GM12878 (cell line): ENCODE data around the gene SIX3. TPM values are rescaled to one million over a fixed set of nuclear protein-coding genes. Genes with fewer than 3 reads are reported as not detected.

ENCODE experiments used
- ATAC-seq: fragments of 200-7000 bp; cut with Tn5 transposase; 3 replicates; pipeline ENCODE4 v1.9.1; 2020; ENCODE audit warnings: mild to moderate bottlenecking, moderate library complexity
- BruUV-seq: library from RNA; stranded (reverse); fragments of 400-500 nt; replicated peaks from 2 replicates; lab custom pipeline; 2021; lab: Mats Ljungman, UMichigan
- CTCF ChIA-PET: fragments of 300-600 bp; sonication (Branson Sonifier 250); formaldehyde crosslinking; extraction: SDS; loops from one replicate; lab custom pipeline; 2021; ENCODE audit warnings: inconsistent platforms; lab: Yijun Ruan, JAX
- POLR2A ChIA-PET: fragments of 350-600 bp; formaldehyde crosslinking; extraction: SDS; loops from one replicate; lab custom pipeline; 2021; ENCODE audit warnings: inconsistent platforms; lab: Charles Lee
- RAD21 ChIA-PET: fragments of 300-600 bp; sonication (Branson Sonifier 250); formaldehyde crosslinking; loops from one replicate; lab custom pipeline; 2023; ENCODE audit warnings: antibody characterized with exemption; ENCODE audit not compliant: unreplicated experiment; lab: Charles Lee
- SMC1A ChIA-PET: fragments of 300-600 bp; sonication (Branson Sonifier 250); formaldehyde crosslinking; loops from one replicate; lab custom pipeline; 2023; ENCODE audit not compliant: unreplicated experiment, uncharacterized antibody; lab: Charles Lee
- DNase-seq: peaks from one replicate; pipeline ENCODE4 v3.0.0-alpha.2; 2011; ENCODE audit warnings: low read depth, low spot score
- FAIRE-seq: peaks from 3 replicates; lab custom pipeline; 2011; peaks lifted over from hg19 to GRCh38; lab: Jason Lieb, UNC
- H2AFZ ChIP-seq: 2 replicates; pipeline ENCODE4 v1.6.0; 2011; ENCODE audit warnings: low read depth, low read length, control low read depth; ENCODE audit not compliant: control insufficient read depth
- H3K27ac ChIP-seq: 2 replicates; pipeline ENCODE4 v1.5.1; 2011; ENCODE audit warnings: control low read depth; ENCODE audit not compliant: control insufficient read depth, insufficient read depth
- H3K27me3 ChIP-seq, 2 experiments: replicated peaks in 1 of 2; 2 replicates each; pipeline versions ENCODE4 v1.6.0 to v1.6.1; 2011; ENCODE audit warnings: low read length in 1 of 2; ENCODE audit not compliant: control insufficient read depth in 2 of 2, insufficient read depth in 2 of 2
- H3K36me3 ChIP-seq, 2 experiments: 2 replicates each; pipeline ENCODE4 v1.5.1; 2011; ENCODE audit warnings: low read length in 1 of 2; ENCODE audit not compliant: control insufficient read depth in 2 of 2, insufficient read depth in 2 of 2
- H3K4me1 ChIP-seq: 2 replicates; pipeline ENCODE4 v1.6.1; 2011; ENCODE audit warnings: mild to moderate bottlenecking, low read length, moderate library complexity, mixed read lengths; ENCODE audit not compliant: control insufficient read depth, insufficient read depth
- H3K4me2 ChIP-seq: 2 replicates; pipeline ENCODE4 v1.6.0; 2011; ENCODE audit warnings: control low read depth; ENCODE audit not compliant: control insufficient read depth, insufficient read depth
- H3K4me3 ChIP-seq: fragments of 200-600 bp; sonication (generic); 2 replicates; pipeline ENCODE4 v1.5.1; 2016
- H3K79me2 ChIP-seq: 2 replicates; pipeline ENCODE4 v1.6.0; 2011; ENCODE audit warnings: low read length; ENCODE audit not compliant: control insufficient read depth, insufficient read depth
- H3K9ac ChIP-seq: 2 replicates; pipeline ENCODE4 v1.8.0; 2011; ENCODE audit warnings: low read length, control low read depth, mixed read lengths; ENCODE audit not compliant: control insufficient read depth, insufficient read depth
- H3K9me3 ChIP-seq: replicated peaks from 3 replicates; pipeline ENCODE4 v1.5.1; 2011; ENCODE audit warnings: mild to moderate bottlenecking, low read length; ENCODE audit not compliant: control insufficient read depth, insufficient read depth
- H4K20me1 ChIP-seq: 2 replicates; pipeline ENCODE4 v1.6.0; 2011; ENCODE audit not compliant: control insufficient read depth, insufficient read depth
- BHLHE40 ChIP-seq, 2 experiments: fragments of 450-650 bp in 1 of 2; IDR thresholded peaks; 2 replicates each; pipeline ENCODE4 v1.6.1; 2011 to 2017; ENCODE audit warnings: low read depth in 2 of 2, borderline replicate concordance in 1 of 2, improper control_type of control experiment in 1 of 2, low read length in 1 of 2, mild to moderate bottlenecking in 1 of 2
- BRCA1 ChIP-seq: IDR thresholded peaks from 2 replicates; pipeline ENCODE4 v1.6.1; 2011; ENCODE audit warnings: low read depth, low read length, improper control_type of control experiment
- E2F4 ChIP-seq: IDR thresholded peaks from 2 replicates; pipeline ENCODE4 v1.6.1; 2012; ENCODE audit warnings: low read depth, low read length, improper control_type of control experiment
- ESRRA ChIP-seq: IDR thresholded peaks from 2 replicates; pipeline ENCODE4 v1.6.1; 2012; ENCODE audit warnings: mild to moderate bottlenecking, low read length, improper control_type of control experiment
- IKZF1 ChIP-seq: fragments of 450-650 bp; conservative IDR thresholded peaks from 2 replicates; pipeline ENCODE4 v1.6.1; 2017; ENCODE audit warnings: antibody characterized with exemption, mild to moderate bottlenecking
- JUND ChIP-seq: IDR thresholded peaks from 2 replicates; pipeline ENCODE4 v1.6.1; 2012; ENCODE audit warnings: low read depth, mild to moderate bottlenecking, low read length, improper control_type of control experiment, moderate library complexity
- PML ChIP-seq: IDR thresholded peaks from 2 replicates; pipeline ENCODE4 v1.6.1; 2012; ENCODE audit warnings: low read length, inconsistent platforms
- POLR2AphosphoS5 ChIP-seq: IDR thresholded peaks from 2 replicates; pipeline ENCODE4 v1.6.1; 2011; ENCODE audit warnings: mild to moderate bottlenecking, low read length, inconsistent platforms
- RAD21 ChIP-seq: IDR thresholded peaks from 2 replicates; pipeline ENCODE4 v1.6.1; 2011; ENCODE audit warnings: mild to moderate bottlenecking, low read depth, low read length, moderate library complexity; ENCODE audit not compliant: insufficient read depth
- SREBF1 ChIP-seq: IDR thresholded peaks from 2 replicates; pipeline ENCODE4 v1.6.1; 2012; ENCODE audit warnings: mild to moderate bottlenecking, low read length
- USF2 ChIP-seq: IDR thresholded peaks from 2 replicates; pipeline ENCODE4 v1.6.1; 2011; ENCODE audit warnings: low read depth, low read length, improper control_type of control experiment, borderline replicate concordance
- WRNIP1 ChIP-seq: IDR thresholded peaks from 2 replicates; pipeline ENCODE4 v1.6.1; 2011; ENCODE audit warnings: low read depth, low read length, improper control_type of control experiment, borderline replicate concordance
- WGBS: methylation state at CpG from one replicate; pipeline ENCODE4 v1.1.6; 2016; ENCODE audit warnings: low lambda C conversion rate; ENCODE audit not compliant: insufficient replicate concordance, insufficient coverage; ENCODE audit errors: missing lambda C conversion rate; 5-methylcytosine and 5-hydroxymethylcytosine counted together
- in situ Hi-C: fragments of 300-500 bp; cut with MboI; formaldehyde crosslinking; loops from 9 replicates; pipeline ENCODE4 v1.14.3; 2018; ENCODE audit warnings: mixed read lengths
- intact Hi-C: fragments of 100-400 bp; cut with micrococcal nuclease; formaldehyde crosslinking; loops from one replicate; pipeline ENCODE4 v1.14.2; 2022; ENCODE audit not compliant: unreplicated experiment
- polyA plus RNA-seq, 11 experiments: library from polyadenylated mRNA; depleted of rRNA in 4 of 11; unstranded in 6 of 11; stranded (reverse) in 5 of 11; fragments of >200 nt; fragmentation: Nextera tagmentation in 4 of 11; fragmentation: Illumina TruSeq in 1 of 11; extraction: Ambion mirVana in 4 of 11; extraction: Trizol in 1 of 11; gene quantifications; 1 replicate in 1 of 11; 2 replicates in 10 of 11; pipeline versions ENCODE4 v1.2.1 to v1.2.3, GENCODE V29; 2011 to 2016; ENCODE audit warnings: inconsistent platforms in 2 of 11, missing spikeins in 2 of 11, low read depth in 1 of 11
- total RNA-seq, 4 experiments: library from RNA; depleted of rRNA in 3 of 4; stranded (reverse); fragments of >200 nt in 3 of 4; fragmentation: Illumina TruSeq in 1 of 4; extraction: Trizol in 1 of 4; gene quantifications; 2 replicates each; pipeline versions ENCODE4 v1.2.1 to v1.2.3, GENCODE V29; 2013 to 2021

SIX3 gene
- total and polyA plus RNA-seq, 10 of the 15 experiments (the other 5 are each of a cell fraction or from before 2014, with no cell fraction given), result 0.05 to 0.42 (median 0.13) TPM; not detected in 4

GRCh38 chr2:44954447-44954888, 13.0 kb downstream of the SIX3 start:
- FAIRE-seq, result no peak
- no peak overlapping the region for H3K27ac ChIP-seq
- H3K4me3 ChIP-seq, result no peak overlapping the region
- ChIA-PET POLR2A (no interaction called here), SMC1A (interaction anchor here (0.6 to 6.2 kb wide), 26 partner anchors 117 to 981 kb away, joined by 3 to 130 read pairs (median 4); no protein-coding TSS in a partner anchor), RAD21 (interaction anchor here (0.5 to 6.4 kb wide), 28 partner anchors 9 to 911 kb away, joined by 3 to 121 read pairs (median 6); no protein-coding TSS in a partner anchor), CTCF (interaction anchor here (0.6 to 11.2 kb wide), 41 partner anchors 10 to 911 kb away, joined by 3 to 321 read pairs (median 5); partner anchors contain the start of genes CAMKMT and PREPL)
- in situ Hi-C loops, result loop anchor here (10.0 kb wide), 3 partner anchors 400 to 910 kb away; no protein-coding TSS in a partner anchor
- H3K27me3 ChIP-seq, result peaks cover 6 to 24% of the 10 kb centered on the region in 2 experiments
- intact Hi-C loops, result loop anchor here (2.0 to 10.0 kb wide), 2 partner anchors 240 to 710 kb away; no protein-coding TSS in a partner anchor
- H3K4me1 ChIP-seq, result peaks cover 6% of the 10 kb centered on the region
- no TSS peak for BruUV-seq
- no peaks in the 10 kb centered on the region; the same call in 1 of the 2 replicates for H4K20me1 ChIP-seq
- H3K79me2 ChIP-seq, result no peaks in the 10 kb centered on the region
- no peak overlapping the region for H3K9ac ChIP-seq
- H3K4me2 ChIP-seq, result no peak overlapping the region; the same call in 1 of the 2 replicates
- DNase-seq, result no peak
- 49% methylated on average over 25 of the region's 25 CpGs for WGBS
- ATAC-seq, result no peak
- H2AFZ ChIP-seq, result no peak overlapping the region
- H3K9me3 ChIP-seq, result no peaks in the 10 kb centered on the region; the same call in 2 of the 3 replicates
- TF ChIP-seq BHLHE40 (IDR thresholded peaks at IDR 0.05; ENCODE audit: borderline replicate concordance in 1 of 2, low read depth in 2 of 2, low read length in 1 of 2), result peak in 1 of 2 experiments; percentile 22; a peak in 1 of 4 replicates
- no peak for TF ChIP-seq PML
- TF ChIP-seq, all 136 proteins: peak for 1
- H3K36me3 ChIP-seq, result no peaks in the 10 kb centered on the region

GRCh38 chr2:44954889-44955592, 13.5 kb downstream of the SIX3 start:
- POLR2A ChIA-PET, result no interaction called here
- no peak for TF ChIP-seq SREBF1
- TF ChIP-seq E2F4, result no peak
- no peak for TF ChIP-seq POLR2AphosphoS5
- no peak for TF ChIP-seq RAD21
- no peak for TF ChIP-seq WRNIP1
- no peak for TF ChIP-seq BRCA1
- TF ChIP-seq JUND, result no peak
- no peak for TF ChIP-seq USF2
- no peak for TF ChIP-seq PML
- TF ChIP-seq IKZF1, result no peak
- no peak for TF ChIP-seq ESRRA

More at GRCh38 chr2:44954889-44955592, 13.5 kb downstream of the SIX3 start:
- Histone ChIP-seq H4K20me1 (no peaks in the 10 kb centered on the region; the same call in 1 of the 2 replicates), H2AFZ (peak overlapping the region; percentile 29; the same call in 1 of the 2 replicates), H3K9ac (no peak overlapping the region), H3K4me3 (peak overlapping the region; percentile 57; the same call in 1 of the 2 replicates), H3K9me3 (no peaks in the 10 kb centered on the region; the same call in 2 of the 3 replicates), H3K27me3 (peaks cover 6 to 24% of the 10 kb centered on the region in 2 experiments), H3K36me3 (no peaks in the 10 kb centered on the region), H3K4me1 (peaks cover under 1% of the 10 kb centered on the region; the same call in 1 of the 2 replicates), H3K4me2 (peak overlapping the region; percentile 79; the same call in 1 of the 2 replicates), H3K79me2 (no peaks in the 10 kb centered on the region), H3K27ac (no peak overlapping the region)
- BruUV-seq, result no TSS peak
- FAIRE-seq (no peak), DNase-seq (no peak), ATAC-seq (peak; percentile 35)
- ChIA-PET RAD21 (interaction anchor here (0.6 to 6.4 kb wide), 36 partner anchors 8 to 911 kb away, joined by 3 to 121 read pairs (median 5); partner anchors contain the start of genes CAMKMT and PREPL), CTCF (interaction anchor here (0.6 to 11.2 kb wide), 63 partner anchors 9 to 911 kb away, joined by 3 to 321 read pairs (median 5); partner anchors contain the start of genes CAMKMT and PREPL), SMC1A (interaction anchor here (0.6 to 6.2 kb wide), 41 partner anchors 15 to 981 kb away, joined by 3 to 130 read pairs (median 4); no protein-coding TSS in a partner anchor)
- intact Hi-C loops, result loop anchor here (1.0 to 10.0 kb wide), 8 partner anchors 176 to 868 kb away; no protein-coding TSS in a partner anchor
- WGBS, result 35% methylated on average over 44 of the region's 44 CpGs
- in situ Hi-C loops, result loop anchor here (10.0 kb wide), 3 partner anchors 400 to 910 kb away; no protein-coding TSS in a partner anchor
